CD14-positive monocyte (primary cell): Measurements from ENCODE around the gene ZFP62. TPM values are rescaled to one million over a fixed set of nuclear protein-coding genes. Genes with fewer than 3 reads are reported as not detected.
A peak's percentile ranks its signal among the peaks of the same experiment; 100 is the strongest.

ENCODE experiments used
- DNase-seq, 3 donors: peaks; one replicate each; pipeline ENCODE4 v3.0.0-alpha.2; 2011 to 2022
- H2AFZ ChIP-seq: 2 replicates; pipeline ENCODE4 v1.6.0; 2012; ENCODE audit warnings: mild to moderate bottlenecking, low read depth, low read length, inconsistent platforms; ENCODE audit not compliant: insufficient read depth, poor library complexity, severe bottlenecking
- H3K27ac ChIP-seq, 2 donors: 1 replicate in 1 of 2; 2 replicates in 1 of 2; pipeline ENCODE4 v1.5.1; 2012 to 2013; ENCODE audit warnings: low read length in 2 of 2, control low read depth in 1 of 2, inconsistent platforms in 1 of 2, low read depth in 1 of 2, mild to moderate bottlenecking in 1 of 2
- H3K27me3 ChIP-seq, 2 donors: one replicate each; pipeline versions ENCODE4 v1.6.0 to v1.6.1; 2011 to 2013; ENCODE audit warnings: low read length in 2 of 2; ENCODE audit not compliant: control insufficient read depth in 2 of 2, insufficient read depth in 2 of 2
- H3K36me3 ChIP-seq, 2 donors: replicated peaks in 1 of 2; 1 replicate in 1 of 2; 2 replicates in 1 of 2; pipeline versions ENCODE4 v1.5.1 to v1.6.1; 2012 to 2013; ENCODE audit warnings: low read length in 2 of 2, control low read depth in 1 of 2, inconsistent platforms in 1 of 2, mild to moderate bottlenecking in 1 of 2; ENCODE audit not compliant: insufficient read depth in 2 of 2, control insufficient read depth in 1 of 2
- H3K4me1 ChIP-seq, 2 donors: 1 replicate in 1 of 2; 2 replicates in 1 of 2; pipeline versions ENCODE4 v1.5.1 to v1.6.1; 2012 to 2013; ENCODE audit warnings: low read length in 2 of 2, control low read depth in 1 of 2, inconsistent platforms in 1 of 2, mild to moderate bottlenecking in 1 of 2, moderate library complexity in 1 of 2; ENCODE audit not compliant: insufficient read depth in 2 of 2, control insufficient read depth in 1 of 2
- H3K4me2 ChIP-seq: replicated peaks from 2 replicates; pipeline ENCODE3; 2012; ENCODE audit warnings: low read length, moderate library complexity, mild to moderate bottlenecking; ENCODE audit not compliant: poor library complexity, severe bottlenecking; ENCODE audit errors: extremely low read depth
- H3K4me3 ChIP-seq, 3 experiments: fragments of 200-600 bp in 1 of 3; sonication (generic) in 1 of 3; replicated peaks in 1 of 3; 1 replicate in 2 of 3; 2 replicates in 1 of 3; pipeline ENCODE4 v1.5.1; 2011 to 2013; ENCODE audit warnings: low read length in 3 of 3, mild to moderate bottlenecking in 3 of 3, control low read depth in 2 of 3, low read depth in 2 of 3, inconsistent platforms in 1 of 3, moderate library complexity in 1 of 3
- H3K79me2 ChIP-seq: 2 replicates; pipeline ENCODE4 v1.6.0; 2012; ENCODE audit warnings: mild to moderate bottlenecking, control low read depth, inconsistent platforms, low read length, moderate library complexity; ENCODE audit not compliant: insufficient read depth
- H3K9ac ChIP-seq: 2 replicates; pipeline ENCODE4 v1.6.0; 2017; ENCODE audit warnings: low read length, mild to moderate bottlenecking; ENCODE audit not compliant: insufficient read depth, poor library complexity, severe bottlenecking
- H3K9me3 ChIP-seq, 2 donors: replicated peaks in 1 of 2; 1 replicate in 1 of 2; 2 replicates in 1 of 2; pipeline versions ENCODE4 v1.5.1 to v1.6.1; 2012 to 2013; ENCODE audit warnings: low read length in 2 of 2, control low read depth in 1 of 2; ENCODE audit not compliant: control insufficient read depth in 1 of 2, insufficient read depth in 1 of 2
- H4K20me1 ChIP-seq: 2 replicates; pipeline ENCODE4 v1.6.0; 2012; ENCODE audit warnings: mild to moderate bottlenecking, low read length, control low read depth, moderate library complexity; ENCODE audit not compliant: insufficient read depth
- H3K27ac Mint-ChIP-seq, 7 donors: one replicate each; pipeline ENCODE4 v1.8.0; 2020; ENCODE audit warnings: mild to moderate bottlenecking in 7 of 7, mixed read lengths in 7 of 7, moderate library complexity in 6 of 7, inconsistent platforms in 2 of 7
- H3K27me3 Mint-ChIP-seq, 3 donors: one replicate each; pipeline ENCODE4 v1.8.0; 2021 to 2022; ENCODE audit warnings: low read depth in 3 of 3, mild to moderate bottlenecking in 3 of 3, mixed read lengths in 3 of 3, moderate library complexity in 3 of 3, inconsistent platforms in 1 of 3
- H3K36me3 Mint-ChIP-seq, 2 donors: one replicate each; pipeline ENCODE4 v1.8.0; 2020; ENCODE audit warnings: mixed read lengths in 2 of 2, inconsistent platforms in 1 of 2, mild to moderate bottlenecking in 1 of 2
- H3K4me1 Mint-ChIP-seq: one replicate; pipeline ENCODE4 v1.8.0; 2020; ENCODE audit warnings: mild to moderate bottlenecking, mixed read lengths
- H3K4me3 Mint-ChIP-seq, 2 donors: one replicate each; pipeline ENCODE4 v1.8.0; 2020; ENCODE audit warnings: mild to moderate bottlenecking in 2 of 2, mixed read lengths in 2 of 2, moderate library complexity in 1 of 2
- H3K9me3 Mint-ChIP-seq, 7 donors: one replicate each; pipeline ENCODE4 v1.8.0; 2020 to 2022; ENCODE audit warnings: mixed read lengths in 7 of 7, mild to moderate bottlenecking in 6 of 7, moderate library complexity in 6 of 7, inconsistent platforms in 2 of 7
- WGBS: methylation state at CpG from one replicate; pipeline ENCODE4 v1.1.5; 2013; ENCODE audit warnings: missing lambda C conversion rate; ENCODE audit not compliant: insufficient coverage; 5-methylcytosine and 5-hydroxymethylcytosine counted together
- intact Hi-C, 2 donors: fragments of 100-400 bp; cut with micrococcal nuclease; formaldehyde crosslinking; loops; one replicate each; pipeline versions ENCODE4 v1.15.0 to v1.15.1; 2023
- polyA plus RNA-seq, 3 donors: library from polyadenylated mRNA; depleted of rRNA in 1 of 3; unstranded in 2 of 3; stranded (reverse) in 1 of 3; fragments of 300-500 nt in 2 of 3; fragments of >200 nt in 1 of 3; fragmentation: Illumina TruSeq in 2 of 3; gene quantifications; 1 replicate in 2 of 3; 2 replicates in 1 of 3; pipeline ENCODE4 v1.2.3, GENCODE V29; 2012 to 2021
- TF ChIP-seq, protein P1 (sequence below): fragments of 200-600 bp; IDR thresholded peaks from one replicate; pipeline ENCODE4 v1.8.0; 2022; ENCODE audit warnings: antibody characterized with exemption, mild to moderate bottlenecking

The ZFP62 gene
- polyA plus RNA-seq, 3 donors = 4.1 to 7.1 (median 6.5) TPM

DNA sequence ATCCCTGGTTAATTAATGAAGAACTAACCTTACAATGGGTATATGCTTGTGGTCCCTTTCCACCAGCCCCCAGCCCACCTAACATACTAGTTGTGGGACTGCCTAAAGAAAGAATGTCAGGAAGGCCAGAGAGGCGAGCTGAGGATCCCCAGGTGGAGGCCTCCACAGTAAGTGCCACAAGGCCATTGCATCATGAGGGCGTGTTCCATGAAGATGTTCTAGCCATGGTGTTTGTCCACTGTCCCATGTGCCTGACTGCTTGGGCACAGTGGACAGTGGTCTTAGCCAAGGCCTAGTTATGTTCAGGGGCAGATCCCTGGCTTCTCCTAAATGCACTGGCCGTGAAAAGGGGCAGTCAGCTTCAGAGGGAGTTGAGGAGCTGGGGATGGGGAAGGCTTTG, 21.1 kb downstream of the ZFP62 start:
- H3K4me2 ChIP-seq = no peak overlapping the region
- H3K4me3 Mint-ChIP-seq = no peak overlapping the region
- H3K27me3 Mint-ChIP-seq = peaks cover 0 to 3% (median 0%) of the 10 kb centered on the region in 3 donors
- no peak overlapping the region for H3K9ac ChIP-seq
- H2AFZ ChIP-seq = no peak overlapping the region
- H3K36me3 Mint-ChIP-seq = peaks cover 24 to 28% of the 10 kb centered on the region in 2 donors
- H3K4me1 ChIP-seq = no peaks in the 10 kb centered on the region
- no peak overlapping the region for H3K27ac ChIP-seq
- H3K4me1 Mint-ChIP-seq = peaks cover 2% of the 10 kb centered on the region
- peaks cover 0 to 6% (median 3%) of the 10 kb centered on the region in 7 donors for H3K9me3 Mint-ChIP-seq
- DNase-seq = no peak
- no peaks in the 10 kb centered on the region for H3K27me3 ChIP-seq
- WGBS = 88% methylated on average over 3 of the region's 3 CpGs
- H4K20me1 ChIP-seq = no peaks in the 10 kb centered on the region
- H3K9me3 ChIP-seq = no peaks in the 10 kb centered on the region
- TF ChIP-seq, protein P1, sequence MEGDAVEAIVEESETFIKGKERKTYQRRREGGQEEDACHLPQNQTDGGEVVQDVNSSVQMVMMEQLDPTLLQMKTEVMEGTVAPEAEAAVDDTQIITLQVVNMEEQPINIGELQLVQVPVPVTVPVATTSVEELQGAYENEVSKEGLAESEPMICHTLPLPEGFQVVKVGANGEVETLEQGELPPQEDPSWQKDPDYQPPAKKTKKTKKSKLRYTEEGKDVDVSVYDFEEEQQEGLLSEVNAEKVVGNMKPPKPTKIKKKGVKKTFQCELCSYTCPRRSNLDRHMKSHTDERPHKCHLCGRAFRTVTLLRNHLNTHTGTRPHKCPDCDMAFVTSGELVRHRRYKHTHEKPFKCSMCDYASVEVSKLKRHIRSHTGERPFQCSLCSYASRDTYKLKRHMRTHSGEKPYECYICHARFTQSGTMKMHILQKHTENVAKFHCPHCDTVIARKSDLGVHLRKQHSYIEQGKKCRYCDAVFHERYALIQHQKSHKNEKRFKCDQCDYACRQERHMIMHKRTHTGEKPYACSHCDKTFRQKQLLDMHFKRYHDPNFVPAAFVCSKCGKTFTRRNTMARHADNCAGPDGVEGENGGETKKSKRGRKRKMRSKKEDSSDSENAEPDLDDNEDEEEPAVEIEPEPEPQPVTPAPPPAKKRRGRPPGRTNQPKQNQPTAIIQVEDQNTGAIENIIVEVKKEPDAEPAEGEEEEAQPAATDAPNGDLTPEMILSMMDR = no peak
- peak overlapping the region in 1 of 7 donors; percentile 68 for H3K27ac Mint-ChIP-seq
- H3K4me3 ChIP-seq = no peak overlapping the region
- H3K36me3 ChIP-seq = peaks cover 20 to 34% of the 10 kb centered on the region in 2 donors
- no peaks in the 10 kb centered on the region for H3K79me2 ChIP-seq
- intact Hi-C loops = loop anchor here in 1 of 2 donors (5.0 kb wide), 1 partner anchor 38 kb away; the partner anchor contains the start of gene MGAT1

DNA sequence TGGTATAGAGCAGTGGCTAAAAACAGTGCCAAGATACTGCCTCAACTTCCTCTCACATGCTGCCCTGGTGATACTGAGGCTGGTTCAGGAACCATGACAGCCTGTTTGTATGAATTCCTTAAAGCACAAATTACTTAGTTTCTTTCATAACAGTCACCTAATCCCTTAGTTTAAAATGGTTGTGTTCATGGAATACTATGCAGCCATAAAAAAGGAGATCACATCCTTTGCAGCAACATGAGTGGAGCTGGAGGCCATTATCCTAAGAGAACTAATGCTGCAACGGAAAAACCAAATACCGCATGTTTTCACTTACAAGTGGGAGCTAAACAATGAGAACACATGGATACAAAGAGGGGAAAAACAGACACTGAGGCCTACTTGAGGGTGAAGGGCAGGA, 21.8 kb downstream of the ZFP62 start:
- H3K9me3 ChIP-seq = no peaks in the 10 kb centered on the region
- intact Hi-C loops = loop anchor here in 1 of 2 donors (5.0 kb wide), 1 partner anchor 37 kb away; the partner anchor contains the start of gene MGAT1
- no peak overlapping the region for H3K4me2 ChIP-seq
- no peaks in the 10 kb centered on the region for H3K4me1 ChIP-seq
- peaks cover 5% of the 10 kb centered on the region for H4K20me1 ChIP-seq
- TF ChIP-seq, protein P1 = no peak
- no peaks in the 10 kb centered on the region for H3K27me3 ChIP-seq
- Mint-ChIP-seq H3K27me3 (peaks cover 0 to 2% (median 0%) of the 10 kb centered on the region in 3 donors), H3K9me3 (peaks cover 0 to 4% (median under 1%) of the 10 kb centered on the region in 7 donors), H3K36me3 (peaks cover 31 to 35% of the 10 kb centered on the region in 2 donors), H3K4me1 (peaks cover 4% of the 10 kb centered on the region), H3K27ac (no peak overlapping the region), H3K4me3 (no peak overlapping the region)
- no peak overlapping the region for H3K27ac ChIP-seq
- peaks cover 1% of the 10 kb centered on the region for H3K79me2 ChIP-seq
- no peak overlapping the region for H3K4me3 ChIP-seq
- 100% methylated on average over 2 of the region's 2 CpGs for WGBS
- H3K9ac ChIP-seq = no peak overlapping the region
- no peak overlapping the region for H2AFZ ChIP-seq
- H3K36me3 ChIP-seq = peaks cover 26 to 41% of the 10 kb centered on the region in 2 donors
- DNase-seq = no peak
